HG03108 (cell line): ENCODE data around the gene ZNF777.
"Not testable (repeated sequence)": the region's sequence is repeated elsewhere in the genome, so short reads cannot be mapped to it uniquely, and the experiment has no call there.

Experiments
- ATAC-seq: cut with Tn5 transposase; IDR thresholded peaks from one replicate; pipeline ENCODE4 v1.9.1; 2021; ENCODE audit warnings: moderate library complexity; ENCODE audit not compliant: unreplicated experiment

The ZNF777 gene

GRCh38 chr7:149420006-149420405 lies 40.9 kb downstream of the ZNF777 start:
- ATAC-seq: no peak

GRCh38 chr7:149415391-149416071 lies 45.3 kb downstream of the ZNF777 start:
- ATAC-seq: no peak

- no peak for ATAC-seq
These were observed 46.0 kb downstream of the ZNF777 start for GRCh38 chr7:149414745-149415390.

GRCh38 chr7:149414171-149414570 lies 46.7 kb downstream of the ZNF777 start:
- no peak for ATAC-seq

GRCh38 chr7:149413083-149413482 lies 47.8 kb downstream of the ZNF777 start:
- ATAC-seq: not testable (repeated sequence)

- peak; percentile 85 for ATAC-seq
These were observed 51.0 kb downstream of the ZNF777 start for GRCh38 chr7:149409895-149410294.

- no peak for ATAC-seq
These were observed 56.0 kb downstream of the ZNF777 start for GRCh38 chr7:149404825-149405224.

- ATAC-seq: no peak
These were observed 56.5 kb downstream of the ZNF777 start for GRCh38 chr7:149404396-149404795.

GRCh38 chr7:149398195-149398820 lies 62.6 kb downstream of the ZNF777 start:
- ATAC-seq: no peak

GRCh38 chr7:149397470-149398043 lies 63.3 kb downstream of the ZNF777 start:
- ATAC-seq: no peak

- not testable (repeated sequence) for ATAC-seq
These were observed 72.1 kb downstream of the ZNF777 start for GRCh38 chr7:149388550-149389335.

GRCh38 chr7:149386514-149386913 lies 74.3 kb downstream of the ZNF777 start:
- ATAC-seq: not testable (repeated sequence)

GRCh38 chr7:149385195-149385950 lies 75.5 kb downstream of the ZNF777 start:
- ATAC-seq: no peak
